ENCODE data around the gene AAMP. TPM values are rescaled to one million over a fixed set of nuclear protein-coding genes. Genes with fewer than 3 reads are reported as not detected.

The AAMP gene
- total RNA-seq, 1 experiment from 2014 or later, result 126 TPM

DNA sequence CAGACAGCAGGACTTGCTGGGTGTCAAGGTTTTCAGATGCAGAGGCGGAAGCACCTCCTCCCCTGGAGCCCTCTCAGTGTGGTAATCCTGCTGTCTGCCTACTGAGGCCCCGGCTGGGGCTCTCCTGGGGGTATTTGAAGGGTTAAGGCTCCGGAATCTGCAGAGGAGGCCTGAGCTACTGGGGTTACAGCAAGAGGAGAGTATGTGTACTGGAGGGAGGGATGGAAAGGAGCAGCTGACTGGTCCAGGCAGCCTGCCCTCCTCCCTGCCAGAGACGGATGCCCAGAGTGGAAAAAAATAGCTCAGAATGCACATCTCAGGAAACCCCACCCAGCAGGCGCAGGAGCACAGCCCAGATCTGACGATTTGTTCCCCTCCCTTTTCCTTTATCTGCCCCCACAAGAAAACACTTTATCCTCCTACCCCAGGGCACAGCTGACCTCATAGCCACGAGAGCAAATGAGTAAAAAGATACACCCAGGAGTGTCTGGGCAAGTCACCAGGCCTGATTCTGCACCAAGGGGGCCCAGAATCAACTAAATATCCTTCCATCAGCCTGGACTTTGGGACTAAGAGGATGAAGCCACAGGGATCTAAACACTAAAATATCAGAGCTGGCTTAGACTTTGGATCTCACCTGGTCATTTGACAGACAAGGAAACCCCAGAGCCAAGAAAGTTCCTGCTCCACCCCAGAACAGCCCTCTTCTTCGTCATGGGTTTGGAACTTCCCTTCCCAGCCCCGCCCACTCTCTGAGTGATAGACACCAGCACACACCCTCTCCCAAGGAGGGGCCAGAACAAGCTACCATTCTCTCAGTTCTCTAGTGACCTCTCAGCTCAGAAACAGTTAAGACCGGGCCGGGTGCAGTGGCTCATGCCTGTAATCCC lies 16.9 kb upstream of the AAMP start:
- peak overlapping the region; percentile 94 for H3K4me2 ChIP-seq
- no peaks in the 10 kb centered on the region for H3K27me3 ChIP-seq (ENCODE audit: insufficient read depth, low read depth)
- no peaks in the 10 kb centered on the region for H3K36me3 ChIP-seq (ENCODE audit: low read depth)
- peak; percentile 89 to 93 for DNase-seq
- TF ChIP-seq EZH2 (IDR thresholded peaks at IDR 0.05; ENCODE audit: low read depth), result no peak
- TF ChIP-seq CTCF (conservative IDR thresholded peaks at IDR 0.05), result no peak
- intact Hi-C loops (cut with micrococcal nuclease; ENCODE audit: unreplicated experiment), result loop anchor here (1.0 kb wide), 1 partner anchor 15 kb away; no protein-coding TSS in a partner anchor
- H3K79me2 ChIP-seq (ENCODE audit: low read depth), result peaks cover 88% of the 10 kb centered on the region
- no peaks in the 10 kb centered on the region for H3K9me2 ChIP-seq (ENCODE audit: insufficient read depth)
- no peak overlapping the region for H2AFZ ChIP-seq
- H4K20me1 ChIP-seq (ENCODE audit: insufficient read depth), result peaks cover 3% of the 10 kb centered on the region; the same call in 1 of the 2 replicates
- CTCF ChIA-PET, result interaction anchor here (0.6 to 2.9 kb wide), 6 partner anchors 9 to 161 kb away, joined by 3 to 13 read pairs (median 6); no protein-coding TSS in a partner anchor
- peaks cover 70% of the 10 kb centered on the region for H3F3A ChIP-seq (ENCODE audit: insufficient read depth, low read depth)
- H3K9me3 ChIP-seq (ENCODE audit: insufficient read depth, low read depth), result no peaks in the 10 kb centered on the region
- peak overlapping the region; percentile 98 for H3K27ac ChIP-seq
- TSS peak; percentile 2 for BruUV-seq (replicated peaks)
- peaks cover 91% of the 10 kb centered on the region for H3K4me1 ChIP-seq (replicated peaks; ENCODE audit: insufficient read depth)
- peak overlapping the region; percentile 56 for H3K4me3 ChIP-seq
- POLR2A ChIA-PET (ENCODE audit: unreplicated experiment), result interaction anchor here (0.6 to 1.5 kb wide), 10 partner anchors 12 to 609 kb away, joined by 3 to 14 read pairs (median 5); partner anchors contain the start of genes AAMP, CTDSP1 and PNKD

- Histone ChIP-seq H3K36me3 (ENCODE audit: low read depth) (peaks cover 8% of the 10 kb centered on the region; the same call in 1 of the 2 replicates), H4K20me1 (ENCODE audit: insufficient read depth) (peaks cover 3% of the 10 kb centered on the region; the same call in 1 of the 2 replicates), H3K79me2 (ENCODE audit: low read depth) (peaks cover 88% of the 10 kb centered on the region), H3K27me3 (ENCODE audit: insufficient read depth, low read depth) (no peaks in the 10 kb centered on the region), H3K9me2 (ENCODE audit: insufficient read depth) (no peaks in the 10 kb centered on the region), H3F3A (ENCODE audit: insufficient read depth, low read depth) (peaks cover 76% of the 10 kb centered on the region), H3K4me1 (replicated peaks; ENCODE audit: insufficient read depth) (peaks cover 94% of the 10 kb centered on the region), H3K27ac (peak overlapping the region; percentile 98), H3K4me2 (peak overlapping the region; percentile 94), H3K4me3 (peak overlapping the region; percentile 56), H2AFZ (no peak overlapping the region), H3K9me3 (ENCODE audit: insufficient read depth, low read depth) (no peaks in the 10 kb centered on the region)
- POLR2A ChIA-PET (ENCODE audit: unreplicated experiment), result interaction anchor here (0.5 kb wide), 1 partner anchor 705 kb away, joined by 7 read pairs; no protein-coding TSS in a partner anchor
- DNase-seq, result peak in 1 of 2 experiments; percentile 46
- intact Hi-C loops (cut with micrococcal nuclease; ENCODE audit: unreplicated experiment), result no loop called here
- no peak for TF ChIP-seq CTCF (conservative IDR thresholded peaks at IDR 0.05)
- no peak for TF ChIP-seq EZH2 (IDR thresholded peaks at IDR 0.05; ENCODE audit: low read depth)
- CTCF ChIA-PET, result interaction anchor here (2.9 kb wide), 1 partner anchor 13 kb away, joined by 13 read pairs; no protein-coding TSS in a partner anchor
- no TSS peak for BruUV-seq (replicated peaks)
These were observed 15.7 kb upstream of the AAMP start for GRCh38 chr2:218285604-218286003.

GRCh38 chr2:218284106-218284811 lies 14.3 kb upstream of the AAMP start:
- Histone ChIP-seq H3K4me2 (peak overlapping the region; percentile 94), H3K4me3 (peak overlapping the region; percentile 56; the same call in 1 of the 2 replicates), H4K20me1 (ENCODE audit: insufficient read depth) (no peaks in the 10 kb centered on the region), H3K36me3 (ENCODE audit: low read depth) (peaks cover 18% of the 10 kb centered on the region), H3K27ac (peak overlapping the region; percentile 98), H3K79me2 (ENCODE audit: low read depth) (peaks cover 88% of the 10 kb centered on the region), H2AFZ (no peak overlapping the region), H3K9me3 (ENCODE audit: insufficient read depth, low read depth) (no peaks in the 10 kb centered on the region), H3K27me3 (ENCODE audit: insufficient read depth, low read depth) (no peaks in the 10 kb centered on the region), H3K9me2 (ENCODE audit: insufficient read depth) (no peaks in the 10 kb centered on the region), H3F3A (ENCODE audit: insufficient read depth, low read depth) (peaks cover 76% of the 10 kb centered on the region), H3K4me1 (replicated peaks; ENCODE audit: insufficient read depth) (peaks cover 82% of the 10 kb centered on the region)
- TF ChIP-seq EZH2 (IDR thresholded peaks at IDR 0.05; ENCODE audit: low read depth) (no peak), CTCF (conservative IDR thresholded peaks at IDR 0.05) (no peak)
- ChIA-PET POLR2A (ENCODE audit: unreplicated experiment) (interaction anchor here (0.6 kb wide), 2 partner anchors 112 to 238 kb away, joined by 3 to 6 read pairs; no protein-coding TSS in a partner anchor), CTCF (interaction anchor here (0.6 kb wide), 2 partner anchors 112 to 704 kb away, joined by 3 read pairs; no protein-coding TSS in a partner anchor)
- BruUV-seq (replicated peaks), result no TSS peak
- DNase-seq, result peak; percentile 64 to 87
- intact Hi-C loops (cut with micrococcal nuclease; ENCODE audit: unreplicated experiment), result no loop called here

Data from PC-9 (cell line).